SHP77 treated with DMSO at 0.1 percent for 48 hours (cell line): ENCODE results near the gene CECR2.
"Not testable (repeated sequence)": the region's sequence is repeated elsewhere in the genome, so short reads cannot be mapped to it uniquely, and the experiment has no call there.

Experiments
- DNase-seq: peaks from one replicate; lab custom pipeline; 2025; lab: John Stamatoyannopoulos, UW

The CECR2 gene

GRCh38 chr22:17513612-17514011 lies 144.4 kb downstream of the CECR2 start:
- DNase-seq = no peak

GRCh38 chr22:17514084-17514483 lies 144.8 kb downstream of the CECR2 start:
- DNase-seq = no peak

DNA sequence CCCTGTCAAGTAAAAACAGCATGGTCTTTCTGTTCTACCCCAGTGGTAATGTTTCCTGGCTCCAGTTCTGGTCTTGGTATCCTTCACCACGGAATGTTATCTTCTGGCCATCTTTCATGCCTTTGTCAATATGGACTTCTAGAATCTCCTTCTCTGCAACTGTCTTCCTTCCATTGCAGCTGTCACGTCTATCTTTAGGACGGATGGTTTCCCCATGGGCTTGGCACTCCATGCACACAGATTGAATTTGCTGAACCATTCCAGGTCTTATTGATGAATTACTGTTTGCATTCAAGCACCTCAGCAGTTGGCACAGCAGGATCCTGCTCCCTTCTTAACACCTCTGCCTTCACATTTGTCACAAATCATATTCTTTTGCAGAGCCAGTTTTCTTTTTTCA lies 149.1 kb downstream of the CECR2 start:
- no peak for DNase-seq

- not testable (repeated sequence) for DNase-seq
Measured at GRCh38 chr22:17521971-17522370, 152.7 kb downstream of the CECR2 start.

DNA sequence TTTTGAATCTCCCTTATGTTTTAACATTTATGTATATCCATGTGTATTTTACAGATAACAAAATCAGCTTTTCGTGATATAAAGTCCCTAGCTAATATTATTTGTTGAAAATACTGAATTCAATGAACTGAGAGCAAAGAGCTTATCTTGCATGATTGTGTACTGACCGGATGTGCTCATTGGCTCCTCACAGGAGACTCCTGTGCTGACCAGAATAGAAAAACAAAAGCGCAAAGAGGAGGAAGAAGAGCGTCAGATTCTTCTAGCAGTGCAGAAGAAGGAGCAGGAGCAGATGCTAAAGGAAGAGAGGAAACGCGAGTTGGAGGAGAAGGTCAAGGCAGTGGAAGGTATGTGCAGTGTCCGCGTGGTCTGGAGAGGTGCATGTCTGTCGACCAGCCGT lies 154.7 kb downstream of the CECR2 start:
- no peak for DNase-seq

DNA sequence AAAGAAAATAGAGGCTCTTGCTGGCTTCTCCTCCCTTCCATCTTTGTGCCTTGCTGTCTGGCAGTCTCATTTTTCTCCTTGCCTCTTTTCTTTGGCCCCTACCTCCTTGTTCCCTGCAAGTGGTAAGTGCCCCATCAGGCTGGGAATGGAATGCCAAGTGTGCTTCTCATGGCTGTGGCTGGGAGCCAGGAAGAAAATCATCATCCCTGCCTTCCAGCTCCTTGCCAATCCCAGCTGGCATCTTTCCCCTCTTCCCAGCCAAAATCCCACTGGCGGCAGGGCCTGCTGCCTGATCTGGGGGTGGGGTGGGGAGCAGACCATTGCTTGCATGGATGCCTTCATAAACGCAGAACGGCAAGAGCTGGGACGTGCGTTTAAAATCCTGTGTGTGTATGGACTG lies 167.0 kb downstream of the CECR2 start:
- no peak for DNase-seq

GRCh38 chr22:17537155-17537554 lies 167.9 kb downstream of the CECR2 start:
- no peak for DNase-seq

DNA sequence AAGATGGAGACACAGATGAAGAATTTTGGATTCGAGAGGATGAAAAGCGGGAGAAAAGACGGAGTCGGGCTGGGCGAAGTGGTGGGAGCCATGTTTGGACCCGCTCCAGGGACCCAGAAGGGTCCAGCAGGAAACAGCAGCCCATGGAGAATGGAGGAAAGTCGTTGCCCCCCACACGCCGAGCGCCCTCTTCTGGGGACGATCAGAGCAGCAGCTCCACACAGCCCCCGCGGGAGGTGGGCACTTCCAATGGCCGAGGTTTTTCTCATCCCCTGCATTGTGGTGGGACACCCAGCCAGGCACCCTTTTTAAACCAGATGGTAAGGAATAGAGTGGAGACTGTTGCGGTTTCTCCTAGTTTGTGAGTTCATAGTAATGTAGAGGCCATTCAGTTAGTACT lies 171.2 kb downstream of the CECR2 start:
- DNase-seq = no peak

DNA sequence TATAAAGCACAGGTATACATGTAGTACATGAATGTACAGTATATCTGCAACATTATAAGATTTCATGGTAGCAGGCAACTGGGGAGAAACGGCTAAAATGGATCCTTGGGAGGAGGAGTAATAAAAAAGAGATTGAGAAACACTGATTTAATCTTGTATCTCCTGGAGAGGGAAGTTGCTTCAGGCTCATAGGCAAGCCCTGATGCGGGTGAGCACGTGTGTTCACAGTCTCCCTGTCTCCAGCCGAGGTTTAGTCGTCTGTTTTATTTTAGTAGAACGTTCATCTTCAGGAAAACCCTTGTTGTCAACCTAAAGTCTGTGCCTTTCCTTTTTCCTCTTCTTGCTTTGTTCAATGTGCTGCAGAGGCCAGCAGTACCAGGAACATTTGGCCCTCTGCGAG lies 172.2 kb downstream of the CECR2 start:
- DNase-seq = no peak

DNA sequence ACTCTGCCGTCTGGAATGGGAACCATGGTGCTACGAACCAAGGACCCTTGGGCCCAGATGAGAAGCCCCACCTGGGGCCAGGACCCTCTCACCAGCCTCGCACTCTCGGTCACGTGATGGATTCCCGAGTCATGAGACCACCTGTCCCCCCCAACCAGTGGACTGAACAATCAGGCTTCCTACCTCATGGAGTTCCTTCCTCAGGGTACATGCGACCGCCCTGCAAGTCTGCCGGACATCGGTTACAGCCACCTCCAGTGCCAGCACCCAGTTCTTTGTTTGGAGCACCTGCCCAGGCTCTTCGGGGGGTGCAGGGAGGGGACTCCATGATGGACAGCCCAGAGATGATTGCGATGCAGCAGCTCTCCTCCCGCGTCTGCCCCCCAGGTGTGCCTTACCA lies 173.2 kb downstream of the CECR2 start:
- no peak for DNase-seq

GRCh38 chr22:17548010-17548755 lies 178.9 kb downstream of the CECR2 start:
- no peak for DNase-seq

DNA sequence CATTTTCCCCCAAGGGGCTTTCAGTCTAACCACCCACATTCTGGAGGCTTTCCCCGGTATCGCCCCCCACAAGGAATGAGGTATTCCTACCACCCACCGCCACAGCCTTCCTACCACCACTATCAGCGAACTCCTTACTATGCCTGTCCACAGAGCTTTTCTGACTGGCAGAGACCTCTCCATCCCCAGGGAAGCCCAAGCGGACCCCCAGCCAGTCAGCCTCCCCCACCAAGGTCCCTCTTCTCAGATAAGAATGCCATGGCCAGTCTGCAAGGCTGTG lies 179.4 kb downstream of the CECR2 start:
- no peak for DNase-seq

GRCh38 chr22:17549183-17549582 lies 179.9 kb downstream of the CECR2 start:
- DNase-seq = no peak

DNA sequence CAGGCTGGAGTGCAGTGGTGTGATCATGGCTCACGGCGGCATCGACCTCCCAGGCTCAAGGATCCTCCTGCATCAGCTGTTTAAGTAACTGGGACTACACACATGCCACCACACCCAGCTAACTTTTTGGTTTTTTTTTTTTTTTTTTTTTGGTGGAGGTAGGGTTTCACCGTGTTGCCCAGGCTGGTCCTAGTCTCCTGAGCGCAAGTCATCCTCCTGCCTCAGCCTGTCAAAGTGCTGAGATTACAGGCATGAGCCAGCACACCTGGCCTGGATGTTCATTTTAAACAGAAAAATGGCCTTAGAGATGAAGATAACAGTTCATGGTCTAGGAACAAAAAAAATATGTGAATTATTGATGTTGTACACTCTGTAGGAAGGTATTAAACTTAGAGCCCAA lies 180.4 kb downstream of the CECR2 start:
- DNase-seq = no peak

DNA sequence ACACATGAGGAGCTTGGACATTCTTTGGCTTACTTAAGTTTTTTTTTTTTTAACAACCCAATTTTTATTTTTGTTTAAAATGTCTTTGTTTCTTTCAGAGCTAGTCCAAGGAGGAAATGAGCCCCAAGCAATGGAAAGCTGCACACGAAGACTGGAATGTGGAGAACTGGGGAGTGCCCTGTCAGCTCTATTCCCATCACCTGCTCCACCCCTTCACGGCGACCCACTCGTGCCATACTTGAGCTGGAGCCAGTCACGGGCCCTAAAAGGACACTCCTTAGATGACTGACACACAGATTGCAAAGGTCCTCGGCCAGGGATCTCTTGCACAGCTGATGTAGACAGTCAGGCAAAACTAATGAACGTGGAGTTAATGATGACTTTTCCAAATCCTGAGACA lies 183.5 kb downstream of the CECR2 start:
- DNase-seq = no peak

DNA sequence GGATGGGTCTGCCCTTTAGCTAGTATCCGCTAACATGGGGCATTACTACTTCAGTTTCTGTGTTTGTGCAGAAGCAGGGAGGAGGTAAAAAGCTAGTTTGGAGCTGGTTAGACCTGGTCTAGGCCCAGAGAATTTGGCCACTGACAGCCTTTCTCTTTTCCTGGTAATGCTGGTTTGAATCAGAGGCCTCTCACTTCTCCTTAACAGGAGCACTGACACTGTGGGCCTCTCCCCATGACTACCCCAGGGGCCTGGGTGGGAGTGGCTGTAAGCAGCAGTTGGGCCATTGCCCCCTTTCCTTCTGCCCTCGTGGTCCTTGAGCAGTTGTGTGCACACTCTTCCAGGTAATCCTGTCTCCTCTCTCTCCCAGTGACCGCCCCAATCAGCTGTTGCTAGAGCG lies 185.6 kb downstream of the CECR2 start:
- no peak for DNase-seq

DNA sequence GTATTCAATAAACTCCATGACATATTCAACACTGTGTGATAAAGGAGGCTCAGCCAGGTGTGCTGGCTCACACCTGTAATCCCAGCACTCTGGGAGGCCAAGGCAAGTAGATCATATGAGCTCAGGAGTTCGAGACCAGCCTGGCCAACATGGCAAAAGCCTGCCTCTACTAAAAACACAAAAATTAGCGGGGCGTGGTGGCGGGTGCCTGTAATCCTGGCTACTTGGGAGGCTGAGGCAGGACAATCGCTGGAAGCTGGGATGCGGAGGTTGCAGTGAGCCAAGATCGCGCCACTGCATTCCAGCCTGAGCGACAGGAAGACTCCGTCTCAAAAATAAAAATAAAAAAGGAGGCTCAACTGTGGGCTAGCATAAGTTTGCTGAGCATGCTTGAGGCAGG lies 189.9 kb downstream of the CECR2 start:
- DNase-seq = no peak

DNA sequence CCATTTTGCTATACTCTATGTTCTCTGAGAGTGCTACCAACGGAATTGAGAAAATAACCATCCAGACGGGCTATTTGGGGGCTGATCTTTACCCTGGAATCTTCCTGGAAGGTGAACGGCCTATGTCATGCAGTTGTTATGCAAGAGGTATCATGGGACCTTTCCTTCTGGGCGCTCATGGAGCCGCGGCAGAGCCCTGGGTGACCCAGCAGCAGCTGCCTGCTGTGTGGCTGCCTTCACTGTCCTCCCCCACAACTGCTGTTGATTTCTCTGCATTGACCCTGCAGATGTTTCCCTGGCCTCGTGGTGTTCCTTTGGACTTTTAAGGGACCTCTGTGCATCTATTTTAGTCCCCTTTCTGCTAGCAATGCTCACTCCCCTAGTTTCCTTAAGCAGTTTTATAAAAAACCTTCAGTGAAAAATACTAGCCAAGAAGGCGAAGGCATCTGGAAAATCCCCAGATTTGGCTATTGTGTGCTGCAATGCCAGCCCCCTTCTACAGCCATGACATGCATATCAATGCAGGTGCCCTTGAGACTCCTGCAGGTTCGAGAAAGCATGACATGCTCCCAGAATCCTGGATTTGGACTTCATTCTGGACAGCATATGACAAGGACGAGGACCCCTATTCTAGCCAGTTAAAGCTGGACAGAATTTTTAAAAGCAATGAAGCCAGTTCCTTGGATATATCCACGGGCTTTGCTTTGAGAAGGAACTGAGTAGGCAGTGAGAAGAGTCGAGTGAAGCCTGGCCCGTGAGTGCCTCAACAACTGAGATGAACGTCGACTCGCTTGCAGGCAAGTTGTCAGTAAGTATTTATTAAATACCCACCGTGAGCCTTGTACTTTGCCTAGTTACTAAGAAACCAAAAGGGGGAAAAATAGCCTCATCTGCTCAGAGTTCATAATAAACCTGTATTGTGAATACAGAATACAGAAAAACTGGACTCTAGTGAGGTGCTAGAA lies 193.9 kb downstream of the CECR2 start, which contains the start of gene SLC25A18:
Gene SLC25A18 (plus strand): TSS at position 593 of the 965 bp plus-strand sequence. CDS start 16,447 bp downstream, outside the sequence.
- no peak for DNase-seq

DNA sequence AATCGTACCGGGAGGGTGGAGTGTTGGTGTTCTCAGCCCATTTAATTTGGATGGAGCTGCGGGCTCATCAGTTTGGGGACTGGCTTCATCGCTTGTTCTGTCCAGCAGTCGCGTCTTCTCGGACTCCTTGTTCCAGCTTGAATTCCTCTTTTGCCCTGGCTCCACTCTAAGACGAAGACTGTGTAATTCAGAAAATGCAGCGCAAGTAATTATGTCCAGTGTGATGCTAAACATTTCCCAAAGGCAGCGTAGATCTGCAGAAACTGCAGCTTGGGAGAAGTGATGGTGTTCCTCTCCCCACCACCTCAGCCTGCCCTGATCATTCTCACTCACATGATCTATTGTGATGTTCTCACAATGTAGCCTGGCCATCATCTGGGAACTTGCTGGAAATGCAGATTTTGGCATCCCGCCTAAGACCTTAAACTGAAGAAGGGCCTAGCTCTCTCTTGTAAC lies 194.7 kb downstream of the CECR2 start:
- no peak for DNase-seq

DNA sequence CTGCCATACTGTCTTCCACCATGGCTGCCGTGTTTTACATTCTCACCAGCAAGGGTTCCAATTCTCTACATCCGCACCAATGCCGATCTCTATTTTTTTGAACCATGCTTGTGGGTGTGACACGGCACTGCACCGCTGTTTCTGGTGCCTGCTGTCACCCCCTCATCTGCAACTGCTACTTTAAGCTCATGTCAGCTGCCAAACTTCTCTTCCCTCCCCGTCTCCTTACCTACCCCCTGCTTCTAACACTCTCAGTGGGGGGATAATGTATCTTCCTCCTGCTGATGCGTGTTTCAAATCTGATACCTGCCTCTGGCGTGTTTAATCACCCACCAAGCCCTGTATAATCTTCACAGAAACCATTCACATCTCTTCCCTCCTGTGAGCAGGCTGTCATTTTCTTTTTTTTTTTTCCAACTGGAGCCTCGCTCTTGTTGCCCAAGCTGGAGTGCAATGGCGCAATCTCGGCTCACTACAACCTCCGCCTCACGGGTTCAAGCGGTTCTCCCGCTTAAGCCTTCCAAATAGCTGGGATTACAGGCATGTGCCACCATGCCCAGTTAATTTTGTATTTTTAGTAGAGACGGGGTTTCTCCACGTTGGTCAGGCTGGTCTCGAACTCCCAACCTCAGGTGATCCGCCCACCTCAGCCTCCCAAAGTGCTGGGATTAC lies 196.9 kb downstream of the CECR2 start:
- not testable (repeated sequence) for DNase-seq

GRCh38 chr22:17566776-17567175 lies 197.5 kb downstream of the CECR2 start:
- DNase-seq = no peak

DNA sequence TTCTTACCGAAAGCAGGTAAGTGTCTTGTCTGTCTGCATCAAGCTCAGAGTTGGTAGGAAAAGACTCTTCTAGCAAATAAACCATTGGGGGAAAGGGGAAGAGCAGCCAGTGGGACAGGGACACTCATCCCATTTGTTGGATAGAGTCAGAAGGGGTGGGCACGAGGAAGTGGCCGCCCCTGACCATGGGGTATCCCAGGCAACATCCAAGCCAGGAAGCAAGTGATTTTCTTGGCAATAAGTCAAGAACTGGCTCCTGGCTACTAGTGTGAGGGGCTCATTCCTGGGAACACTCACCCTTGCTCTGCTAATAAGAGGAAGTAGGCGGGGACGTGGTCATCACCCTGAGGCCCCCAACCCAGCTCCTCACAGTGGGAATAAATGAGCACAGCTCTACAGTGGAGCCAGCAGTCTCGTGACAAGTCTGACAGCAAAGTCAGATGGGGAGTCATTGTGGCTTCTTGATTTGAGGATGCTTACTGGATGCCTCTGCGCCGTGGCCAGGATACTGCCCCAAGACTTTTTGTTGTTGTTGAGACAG lies 200.8 kb downstream of the CECR2 start:
- DNase-seq = no peak
